Neural cell (in vitro differentiated cells): ENCODE measurements around the gene TGFBR2. TPM values are rescaled to one million over a fixed set of nuclear protein-coding genes. Genes with fewer than 3 reads are reported as not detected.

Experiments used
- H2AFZ ChIP-seq: fragments of 200-600, 300-800 bp; sonication (generic), shearing (Covaris generic); 2 replicates; pipeline ENCODE4 v1.6.0; 2014; ENCODE audit warnings: low read depth, mild to moderate bottlenecking, antibody characterized with exemption, low read length, moderate library complexity
- H3F3A ChIP-seq: fragments of 200-600 bp; shearing (Covaris generic); 2 replicates; pipeline ENCODE4 v1.6.1; 2016; ENCODE audit warnings: mild to moderate bottlenecking, moderate library complexity, mixed read lengths, antibody characterized with exemption, low read length; ENCODE audit not compliant: insufficient read depth, poor library complexity, severe bottlenecking
- H3K27ac ChIP-seq: fragments of 200-600, 300-800 bp; sonication (generic), shearing (Covaris generic); 2 replicates; pipeline ENCODE4 v1.5.1; 2014; ENCODE audit warnings: mild to moderate bottlenecking, low read length, moderate library complexity
- H3K27me3 ChIP-seq: fragments of 300-800, 200-600 bp; sonication (generic), shearing (Covaris generic); 2 replicates; pipeline ENCODE4 v1.6.0; 2014; ENCODE audit warnings: mild to moderate bottlenecking, low read depth, low read length, moderate library complexity; ENCODE audit not compliant: insufficient read depth
- H3K36me3 ChIP-seq: fragments of 300-800, 200-600 bp; sonication (generic), shearing (Covaris generic); 2 replicates; pipeline ENCODE4 v1.5.1; 2014; ENCODE audit warnings: mild to moderate bottlenecking, antibody characterized with exemption, low read length, moderate library complexity; ENCODE audit not compliant: insufficient read depth
- H3K4me2 ChIP-seq: fragments of 300-800, 200-600 bp; sonication (generic), shearing (Covaris generic); 2 replicates; pipeline ENCODE4 v1.6.0; 2014; ENCODE audit warnings: mild to moderate bottlenecking, low read length
- H3K4me3 ChIP-seq: fragments of 300-800, 200-600 bp; sonication (generic), shearing (Covaris generic); 2 replicates; pipeline ENCODE4 v1.5.1; 2014; ENCODE audit warnings: mild to moderate bottlenecking, low read length, moderate library complexity
- H3K79me2 ChIP-seq: fragments of 200-600 bp; shearing (Covaris generic); replicated peaks from 2 replicates; pipeline ENCODE4 v1.6.0; 2014; ENCODE audit warnings: mild to moderate bottlenecking, low read length, moderate library complexity; ENCODE audit not compliant: insufficient read depth
- H3K9ac ChIP-seq: fragments of 300-800, 200-600 bp; sonication (generic), shearing (Covaris generic); 2 replicates; pipeline ENCODE4 v1.6.1; 2016; ENCODE audit warnings: mild to moderate bottlenecking, low read length, mixed read lengths
- H3K9me2 ChIP-seq: fragments of 200-600 bp; shearing (Covaris generic); 2 replicates; pipeline ENCODE4 v1.6.1; 2016; ENCODE audit warnings: mild to moderate bottlenecking, low read length, mixed read lengths; ENCODE audit not compliant: insufficient read depth
- H3K9me3 ChIP-seq: fragments of 200-600, 300-800 bp; sonication (generic), shearing (Covaris generic); 2 replicates; pipeline ENCODE4 v1.6.1; 2016; ENCODE audit warnings: mild to moderate bottlenecking, mixed run types, low read length, moderate library complexity, mixed read lengths
- H4K20me1 ChIP-seq: fragments of 200-600 bp; shearing (Covaris generic); 2 replicates; pipeline ENCODE4 v1.6.1; 2016; ENCODE audit warnings: mild to moderate bottlenecking, mixed run types; ENCODE audit not compliant: insufficient read depth
- CTCF ChIP-seq: fragments of 450-650 bp; IDR thresholded peaks from 2 replicates; pipeline ENCODE4 v1.5.1; 2014; ENCODE audit warnings: antibody characterized with exemption, mild to moderate bottlenecking, moderate library complexity; ENCODE audit not compliant: poor library complexity, severe bottlenecking
- EP300 ChIP-seq: fragments of 450-650 bp; conservative IDR thresholded peaks from 2 replicates; pipeline ENCODE4 v1.6.1; 2014; ENCODE audit warnings: antibody characterized with exemption, mild to moderate bottlenecking, moderate library complexity; ENCODE audit not compliant: poor library complexity, severe bottlenecking
- EZH2 ChIP-seq: fragments of 200-600, 300-800 bp; shearing (Covaris generic), sonication (generic); IDR thresholded peaks from 2 replicates; pipeline ENCODE4 v1.6.1; 2014; ENCODE audit warnings: antibody characterized with exemption, low read length, borderline replicate concordance, mild to moderate bottlenecking; ENCODE audit not compliant: insufficient read depth, poor library complexity, severe bottlenecking
- MXI1 ChIP-seq: fragments of 450-650 bp; conservative IDR thresholded peaks from 2 replicates; pipeline ENCODE4 v1.6.1; 2014; ENCODE audit warnings: antibody characterized with exemption, mild to moderate bottlenecking; ENCODE audit not compliant: poor library complexity, severe bottlenecking
- POLR2AphosphoS5 ChIP-seq: IDR thresholded peaks from 2 replicates; pipeline ENCODE4 v1.6.1; 2012
- RAD21 ChIP-seq: fragments of 450-650 bp; conservative IDR thresholded peaks from 2 replicates; pipeline ENCODE4 v1.6.1; 2014; ENCODE audit warnings: antibody characterized with exemption, mild to moderate bottlenecking, moderate library complexity
- REST ChIP-seq: IDR thresholded peaks from 2 replicates; pipeline ENCODE4 v1.6.1; 2012; ENCODE audit warnings: borderline replicate concordance
- SMC3 ChIP-seq: fragments of 450-650 bp; conservative IDR thresholded peaks from 2 replicates; pipeline ENCODE4 v1.6.1; 2014; ENCODE audit warnings: antibody characterized with exemption, mild to moderate bottlenecking, moderate library complexity; ENCODE audit not compliant: poor library complexity
- TAF1 ChIP-seq: IDR thresholded peaks from 2 replicates; pipeline ENCODE4 v1.6.1; 2012; ENCODE audit warnings: low read depth
- polyA plus RNA-seq: library from polyadenylated mRNA; depleted of rRNA; stranded (reverse); fragments of >200 nt; gene quantifications from 2 replicates; pipeline ENCODE4 v1.2.3, GENCODE V29; 2014

Gene TGFBR2
- polyA plus RNA-seq, 1 donor from 2014 or later = not detected

- H3K9me3 ChIP-seq = no peaks in the 10 kb centered on the region
- H3K4me3 ChIP-seq = no peak overlapping the region
- no peak overlapping the region for H3K4me2 ChIP-seq
- no peaks in the 10 kb centered on the region for H3K79me2 ChIP-seq
- no peak overlapping the region for H3K9ac ChIP-seq
- H3K9me2 ChIP-seq = peaks cover 4% of the 10 kb centered on the region
- H3F3A ChIP-seq = no peaks in the 10 kb centered on the region
- no peak overlapping the region for H3K27ac ChIP-seq
- no peak overlapping the region for H2AFZ ChIP-seq
- H4K20me1 ChIP-seq = no peaks in the 10 kb centered on the region
- TF ChIP-seq CTCF = no peak
- no peak for TF ChIP-seq EZH2
- TF ChIP-seq RAD21 = no peak
- TF ChIP-seq TAF1 = no peak
- no peaks in the 10 kb centered on the region for H3K36me3 ChIP-seq
- H3K27me3 ChIP-seq = peaks cover 7% of the 10 kb centered on the region
Observed at GRCh38 chr3:30658328-30659052, 52.1 kb downstream of the TGFBR2 start.

GRCh38 chr3:30659270-30660130, 53.1 kb downstream of the TGFBR2 start:
- no peaks in the 10 kb centered on the region for H3K79me2 ChIP-seq
- H3K9me2 ChIP-seq = peaks cover 4% of the 10 kb centered on the region
- H3K36me3 ChIP-seq = no peaks in the 10 kb centered on the region
- H2AFZ ChIP-seq = no peak overlapping the region
- no peaks in the 10 kb centered on the region for H3F3A ChIP-seq
- no peak overlapping the region for H3K9ac ChIP-seq
- H3K27me3 ChIP-seq = peaks cover 7% of the 10 kb centered on the region
- no peaks in the 10 kb centered on the region for H4K20me1 ChIP-seq
- H3K4me2 ChIP-seq = no peak overlapping the region
- no peak for TF ChIP-seq MXI1
- TF ChIP-seq SMC3 = no peak
- TF ChIP-seq RAD21 = no peak
- no peak for TF ChIP-seq CTCF
- no peak for TF ChIP-seq POLR2AphosphoS5
- TF ChIP-seq EP300 = no peak
- no peak for TF ChIP-seq REST
- TF ChIP-seq EZH2 = no peak
- no peak for TF ChIP-seq TAF1
- no peak overlapping the region for H3K27ac ChIP-seq
- no peaks in the 10 kb centered on the region for H3K9me3 ChIP-seq
- H3K4me3 ChIP-seq = no peak overlapping the region
